Measurements from ENCODE around the gene TBCB.
A peak's percentile ranks its signal among the peaks of the same experiment; 100 is the strongest.
"Not testable (repeated sequence)": the region's sequence is repeated elsewhere in the genome, so short reads cannot be mapped to it uniquely, and the experiment has no call there.

Gene TBCB

GRCh38 chr19:36115453-36116343, at the start of gene TBCB:
Gene TBCB (plus strand): TSS chr19:36115468. CDS start chr19:36115561, 93 bp downstream.
- DNase-seq = peak; percentile 91

GRCh38 chr19:36067681-36068080, 47.6 kb upstream of the TBCB start:
- no peak for DNase-seq

GRCh38 chr19:36068810-36069499, 46.3 kb upstream of the TBCB start:
- not testable (repeated sequence) for DNase-seq

- no peak for DNase-seq
Measured at GRCh38 chr19:36072081-36072480, 43.2 kb upstream of the TBCB start.

GRCh38 chr19:36073121-36073876, 42.0 kb upstream of the TBCB start:
- DNase-seq = no peak

- DNase-seq = no peak
Measured at GRCh38 chr19:36079389-36079945, 35.8 kb upstream of the TBCB start.

GRCh38 chr19:36081385-36081784, 33.9 kb upstream of the TBCB start:
- DNase-seq = no peak

GRCh38 chr19:36081894-36082293, 33.4 kb upstream of the TBCB start:
- no peak for DNase-seq

- no peak for DNase-seq
Measured at GRCh38 chr19:36082916-36083315, 32.4 kb upstream of the TBCB start.

- no peak for DNase-seq
Measured at GRCh38 chr19:36084231-36085009, 30.8 kb upstream of the TBCB start.

- DNase-seq = no peak
Measured at GRCh38 chr19:36086326-36086725, 28.9 kb upstream of the TBCB start.

GRCh38 chr19:36089847-36090246, 25.4 kb upstream of the TBCB start:
- DNase-seq = no peak

- DNase-seq = no peak
Measured at GRCh38 chr19:36090910-36091695, 24.2 kb upstream of the TBCB start.

GRCh38 chr19:36092566-36092965, 22.7 kb upstream of the TBCB start:
- no peak for DNase-seq

- DNase-seq = no peak
Measured at GRCh38 chr19:36093146-36093662, 22.1 kb upstream of the TBCB start.

- DNase-seq = no peak
Measured at GRCh38 chr19:36093687-36094086, 21.6 kb upstream of the TBCB start.

GRCh38 chr19:36097036-36097435, 18.2 kb upstream of the TBCB start:
- no peak for DNase-seq

- DNase-seq = no peak
Measured at GRCh38 chr19:36099166-36099785, 16.0 kb upstream of the TBCB start.

GRCh38 chr19:36100476-36100875, 14.8 kb upstream of the TBCB start:
- no peak for DNase-seq

GRCh38 chr19:36101550-36102327, 13.5 kb upstream of the TBCB start:
- no peak for DNase-seq
